ENCODE measurements around the gene SORBS2.

DNA sequence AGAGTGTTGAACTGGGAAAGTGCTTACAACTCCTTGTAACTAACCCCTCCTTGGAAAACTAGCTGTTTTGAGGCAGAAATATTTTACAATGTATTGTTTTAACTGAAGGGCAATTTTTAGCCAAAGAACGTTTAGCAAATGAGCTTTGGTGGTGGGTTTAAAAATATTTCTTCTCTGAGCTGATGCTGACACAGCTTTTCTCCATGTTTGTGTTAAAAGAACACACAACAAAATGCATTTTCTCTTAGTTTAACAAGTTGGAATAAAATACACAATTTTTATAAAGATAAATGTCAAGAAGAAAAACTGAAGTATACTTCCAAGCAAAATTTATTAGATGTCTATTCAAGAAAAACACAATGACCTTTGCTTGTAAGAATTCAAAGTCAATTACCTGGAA lies 226.8 kb downstream of the SORBS2 start:
- TF ChIP-seq CTCF (IDR thresholded peaks at IDR 0.05) (no peak), EZH2 (IDR thresholded peaks at IDR 0.05; ENCODE audit: borderline replicate concordance, insufficient read depth, low read depth, low read length, poor library complexity, severe bottlenecking) (no peak)
